GM03348 (cell line): ENCODE measurements around the gene TENM4.
A peak's percentile ranks its signal among the peaks of the same experiment; 100 is the strongest.

Source experiments
- DNase-seq: peaks from one replicate; pipeline ENCODE4 v3.0.0; 2012; ENCODE audit warnings: low spot score

The TENM4 gene

GRCh38 chr11:79296141-79296540, 144.7 kb downstream of the TENM4 start:
- no peak for DNase-seq

DNA sequence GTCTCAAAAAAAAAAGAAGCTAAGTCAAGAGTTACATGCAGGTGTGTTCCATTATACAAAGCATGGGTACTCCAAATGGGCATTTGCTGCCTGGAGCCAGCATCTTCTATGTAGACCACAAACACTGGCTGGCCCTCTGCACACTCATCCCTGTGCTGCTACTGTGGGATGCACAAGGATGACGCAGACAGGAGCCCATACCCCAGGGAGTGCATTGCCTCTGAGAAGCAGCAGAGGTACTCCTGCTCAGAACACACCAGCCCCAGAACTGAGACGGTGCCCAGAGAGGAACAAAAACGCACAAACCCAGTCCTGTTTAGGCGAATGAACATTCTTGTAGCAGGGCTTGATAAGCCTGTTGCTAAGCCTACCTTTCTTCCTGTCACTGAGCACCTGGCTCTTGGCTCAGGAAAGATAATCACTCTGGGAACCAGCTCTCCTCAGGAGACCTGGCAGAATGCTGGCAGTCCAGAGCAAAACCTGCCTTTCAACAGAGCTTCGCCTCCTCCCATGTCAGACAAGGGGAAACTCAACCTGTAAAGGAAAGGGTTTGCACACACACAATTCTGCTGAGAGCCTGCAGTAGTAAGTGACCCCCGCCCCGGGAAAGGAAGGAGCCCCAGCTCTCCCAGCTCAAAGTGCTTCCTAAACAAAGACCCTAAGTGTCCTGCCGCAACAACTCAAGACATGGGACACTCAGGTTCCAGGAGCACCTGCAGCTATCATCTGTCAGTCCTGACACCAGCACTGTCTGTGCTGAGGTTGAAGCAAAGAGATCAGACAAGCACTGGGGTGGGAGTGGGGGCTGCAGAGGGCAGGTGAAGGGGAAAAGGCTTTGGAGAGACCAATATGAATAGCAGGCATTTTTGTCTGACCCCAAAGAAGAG, 145.7 kb downstream of the TENM4 start:
- no peak for DNase-seq

GRCh38 chr11:79291948-79292347, 148.9 kb downstream of the TENM4 start:
- DNase-seq: no peak

GRCh38 chr11:79290761-79291160, 150.1 kb downstream of the TENM4 start:
- no peak for DNase-seq

- no peak for DNase-seq
Observed at GRCh38 chr11:79287952-79288351, 152.9 kb downstream of the TENM4 start.

DNA sequence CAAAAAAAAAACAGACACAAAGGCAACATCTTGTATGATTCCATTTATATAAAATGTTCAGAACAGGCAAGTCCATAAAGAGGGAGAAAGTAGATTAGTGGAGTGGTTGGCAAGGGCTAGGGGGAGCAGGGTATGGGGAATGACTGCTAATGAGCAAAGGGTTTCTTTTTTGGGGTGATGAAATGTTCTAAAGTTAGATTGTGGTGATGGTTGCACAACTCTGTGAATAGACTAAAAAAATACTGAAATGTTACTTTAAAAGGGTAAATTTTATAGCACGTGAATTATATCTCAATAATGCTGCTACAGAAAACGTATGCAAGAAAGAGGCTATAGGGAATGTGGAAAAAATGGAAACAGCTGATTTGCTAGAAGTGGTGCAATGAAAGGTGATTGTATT, 155.1 kb downstream of the TENM4 start:
- peak; percentile 31 for DNase-seq

DNA sequence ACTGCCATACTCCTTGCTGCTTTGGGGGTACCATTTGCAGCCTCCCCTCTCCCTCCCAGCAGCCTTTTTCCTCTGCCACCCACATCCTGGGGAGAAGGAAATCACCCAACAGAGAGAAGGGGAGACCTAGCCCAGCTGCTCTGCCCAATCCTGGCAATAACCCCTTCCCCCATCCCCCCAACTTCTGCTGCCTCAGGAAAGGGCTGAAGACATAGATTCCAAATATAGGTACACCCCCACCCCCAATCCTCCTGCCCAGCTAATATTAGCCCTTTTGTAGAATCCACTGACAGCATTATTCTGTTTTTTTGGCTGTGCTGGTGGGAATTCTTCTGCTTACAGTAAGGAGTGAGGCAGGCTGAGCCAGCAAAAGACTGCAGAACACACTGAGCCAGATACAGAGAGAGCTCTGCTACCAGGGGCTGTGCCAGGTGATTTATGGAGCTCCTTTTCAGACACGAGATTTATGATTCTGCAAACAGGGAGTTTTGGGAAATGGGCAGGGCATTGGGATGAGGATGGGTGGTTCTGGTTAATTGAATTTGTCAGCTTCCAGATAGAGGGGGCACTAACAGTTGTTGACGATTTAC, 164.0 kb downstream of the TENM4 start:
- DNase-seq: no peak

GRCh38 chr11:79274636-79275331, 166.0 kb downstream of the TENM4 start:
- peak; percentile 73 for DNase-seq

GRCh38 chr11:79273781-79274180, 167.0 kb downstream of the TENM4 start:
- no peak for DNase-seq

DNA sequence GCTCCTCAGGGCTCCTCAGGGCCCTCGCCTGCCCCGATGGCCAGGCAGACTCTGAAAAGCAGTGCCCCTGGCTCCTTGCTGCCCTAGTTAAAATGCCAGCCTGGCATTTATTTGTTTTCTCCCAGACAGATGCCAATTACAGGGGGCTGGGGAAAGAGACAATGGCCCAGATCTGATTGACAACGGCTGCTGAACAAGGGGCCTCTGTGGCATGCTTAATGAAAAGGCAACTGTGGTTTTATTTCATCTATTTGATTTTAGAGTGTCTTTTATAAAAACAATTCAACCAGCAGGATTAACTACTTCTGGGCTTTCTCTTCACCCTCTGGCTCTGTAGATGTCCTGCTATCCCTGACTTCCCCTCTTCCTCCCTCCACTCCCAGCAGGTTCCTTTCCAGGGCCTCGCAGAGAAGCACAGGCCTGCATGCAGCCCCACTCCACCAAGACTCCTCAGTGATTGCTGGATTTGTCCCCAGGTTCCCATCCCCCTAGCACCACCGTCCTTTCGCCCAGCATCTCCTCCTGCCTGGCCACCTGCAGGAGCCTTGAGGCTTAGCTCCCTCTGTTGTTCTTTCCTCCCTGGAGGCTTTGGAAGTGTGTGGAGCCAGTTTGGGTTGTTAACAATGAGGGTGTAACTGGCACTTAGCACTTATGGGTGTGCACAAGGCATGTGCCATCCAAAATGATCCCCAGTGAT, 171.1 kb downstream of the TENM4 start:
- DNase-seq: no peak

DNA sequence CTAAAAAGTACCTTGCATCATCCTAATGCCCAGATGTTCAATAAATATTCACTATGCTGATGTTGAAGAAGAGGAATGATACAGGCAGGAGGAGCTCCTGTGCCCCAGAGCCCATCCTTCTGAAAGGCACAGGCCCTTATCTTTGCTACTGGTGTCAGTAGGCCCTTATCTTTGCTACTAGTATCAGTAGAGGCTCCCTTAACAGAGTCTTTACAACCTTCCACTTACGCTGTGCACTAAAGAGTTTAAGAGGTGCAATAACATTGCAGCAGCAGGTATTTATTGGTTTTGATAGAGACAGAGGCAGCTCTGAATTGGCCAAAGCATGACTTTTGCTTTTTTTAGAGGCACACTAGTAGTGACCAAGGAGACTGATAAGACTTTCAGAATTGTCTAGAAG, 174.4 kb downstream of the TENM4 start:
- DNase-seq: no peak

- DNase-seq: no peak
Observed at GRCh38 chr11:79265756-79266322, 175.0 kb downstream of the TENM4 start.

GRCh38 chr11:79264284-79264683, 176.5 kb downstream of the TENM4 start:
- DNase-seq: no peak

- no peak for DNase-seq
Observed at GRCh38 chr11:79263001-79263400, 177.8 kb downstream of the TENM4 start.

GRCh38 chr11:79262221-79262620, 178.6 kb downstream of the TENM4 start:
- peak; percentile 74 for DNase-seq

GRCh38 chr11:79261684-79262083, 179.1 kb downstream of the TENM4 start:
- DNase-seq: no peak

GRCh38 chr11:79259800-79260199, 181.0 kb downstream of the TENM4 start:
- no peak for DNase-seq

DNA sequence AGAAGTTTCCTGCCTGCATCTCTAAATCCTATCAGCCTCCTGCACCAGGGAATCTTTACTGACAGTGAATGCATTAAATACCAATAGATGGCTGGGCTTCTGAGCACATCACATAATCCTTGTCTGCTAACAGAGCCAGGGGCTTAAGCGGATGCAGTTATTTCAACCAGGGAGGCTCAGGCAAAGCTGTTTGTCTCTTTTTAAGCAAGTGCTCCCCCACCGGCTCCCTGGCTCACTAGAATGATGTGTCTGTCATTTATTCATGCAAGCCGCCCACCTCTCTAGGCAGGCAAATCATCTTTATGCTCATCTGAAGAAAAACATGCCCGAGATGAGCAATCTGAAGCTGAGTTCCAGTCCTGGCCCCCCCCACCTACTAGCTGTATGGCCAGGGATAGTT, 182.3 kb downstream of the TENM4 start:
- DNase-seq: no peak

DNA sequence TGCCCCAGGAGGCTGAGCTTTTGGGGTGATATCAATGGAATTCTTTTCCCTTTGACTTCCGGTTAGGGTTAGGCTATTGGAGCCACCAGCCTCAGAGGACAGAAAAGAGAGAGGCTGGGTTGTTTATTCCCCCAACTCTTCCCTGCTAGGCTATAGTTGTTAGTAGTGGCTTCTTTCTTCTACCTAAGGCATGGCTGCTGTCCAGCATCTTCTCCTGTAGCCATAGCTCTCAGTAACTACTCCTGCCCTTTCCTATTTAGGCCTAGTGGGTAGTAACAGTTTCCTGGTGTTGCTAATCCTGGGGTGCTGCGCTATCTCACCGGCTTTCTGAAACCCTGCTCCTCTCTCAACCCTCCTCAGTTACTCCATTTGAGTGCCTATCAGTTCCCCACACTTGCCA, 184.9 kb downstream of the TENM4 start:
- no peak for DNase-seq

DNA sequence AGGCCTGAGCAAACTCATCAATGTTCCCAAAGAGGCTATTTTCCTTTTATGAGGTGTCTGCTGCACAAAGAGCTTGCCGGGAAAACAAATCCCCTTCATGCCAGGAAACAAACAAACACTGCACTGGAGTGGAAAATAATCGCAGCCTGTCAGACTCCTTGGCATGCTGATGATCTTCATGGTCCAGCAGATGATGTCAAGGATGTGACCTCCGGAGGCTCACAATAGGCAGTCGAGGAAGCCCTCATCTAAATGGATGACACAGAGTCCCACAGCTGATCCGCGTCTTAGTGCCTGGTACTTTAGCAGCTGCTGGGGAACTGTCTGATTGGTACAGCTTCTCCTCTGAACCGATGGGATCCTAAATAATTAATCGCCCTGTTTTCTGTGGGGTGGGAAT, 187.6 kb downstream of the TENM4 start:
- DNase-seq: no peak

DNA sequence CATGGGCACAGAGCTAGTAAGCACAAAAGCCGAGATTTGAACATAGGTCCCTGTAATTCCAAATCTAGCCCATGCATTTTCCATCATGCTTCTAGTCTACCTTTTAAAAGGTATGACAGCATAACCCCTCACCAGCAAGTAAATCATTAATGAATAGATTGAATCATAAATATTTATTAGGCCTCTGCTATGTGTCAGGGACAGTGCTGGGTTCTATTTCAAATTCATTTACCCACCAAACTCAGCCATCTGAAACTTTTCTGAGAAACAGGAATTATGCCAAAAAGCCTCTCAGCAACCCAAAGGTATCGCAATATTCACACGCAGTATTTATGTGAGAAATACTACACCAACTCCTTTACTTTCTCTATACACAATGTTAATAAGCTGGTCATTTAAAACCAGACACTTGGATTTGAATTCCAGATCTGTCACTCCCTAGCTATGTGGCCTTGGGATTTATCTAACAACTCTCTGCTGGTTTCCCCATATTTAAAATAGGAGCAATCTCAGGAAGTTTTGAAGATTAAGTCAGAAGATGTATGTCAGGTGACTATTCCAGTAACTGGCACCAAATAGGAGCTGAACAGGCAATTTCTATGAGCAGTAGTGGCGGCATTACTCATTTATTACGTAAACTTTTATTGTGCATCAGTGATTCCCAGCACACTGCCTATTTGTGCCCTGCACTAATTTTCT, 191.4 kb downstream of the TENM4 start:
- DNase-seq: peak; percentile 28

DNA sequence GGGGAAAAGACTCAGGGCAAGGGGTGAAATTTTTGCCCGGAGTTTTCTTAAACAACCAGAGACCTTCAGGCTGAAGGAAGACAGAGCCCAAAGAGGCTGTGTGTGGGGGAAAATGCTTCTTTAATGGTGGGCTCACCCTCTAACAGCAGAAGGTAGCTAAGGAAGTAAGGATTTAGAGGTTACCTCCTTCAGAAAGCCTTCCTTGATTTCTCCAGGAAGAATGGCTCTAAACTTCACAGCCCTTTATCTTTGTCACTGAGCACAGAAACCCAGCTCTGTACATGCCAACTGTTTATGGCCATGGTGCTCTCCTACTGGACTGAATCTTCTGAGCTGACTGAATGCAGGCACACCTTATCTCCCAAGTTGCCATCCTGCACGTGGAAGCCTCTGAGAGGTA, 196.0 kb downstream of the TENM4 start:
- DNase-seq: no peak
